Dendritic cell treated with granulocyte-macrophage colony-stimulating factor and Interleukin-4, amounts not matched to agents 40 ng/mL and 50 ng/mL, for 4 days (primary cell): ENCODE measurements around the gene PLEKHG3.
A peak's percentile ranks its signal among the peaks of the same experiment; 100 is the strongest.

Experiments
- H3K27ac Mint-ChIP-seq: one replicate; pipeline ENCODE4 v1.8.0; 2022; ENCODE audit warnings: mild to moderate bottlenecking, mixed read lengths
- H3K27me3 Mint-ChIP-seq: one replicate; pipeline ENCODE4 v1.8.0; 2022; ENCODE audit warnings: mild to moderate bottlenecking, mixed read lengths
- H3K36me3 Mint-ChIP-seq: one replicate; pipeline ENCODE4 v1.8.0; 2022; ENCODE audit warnings: low read depth, mixed read lengths
- H3K4me1 Mint-ChIP-seq: one replicate; pipeline ENCODE4 v1.8.0; 2022; ENCODE audit warnings: low read depth, mixed read lengths
- H3K4me3 Mint-ChIP-seq: one replicate; pipeline ENCODE4 v1.8.0; 2022; ENCODE audit warnings: mild to moderate bottlenecking, moderate library complexity, mixed read lengths
- H3K9me3 Mint-ChIP-seq: one replicate; pipeline ENCODE4 v1.8.0; 2022; ENCODE audit warnings: mixed read lengths
- intact Hi-C: fragments of 100-400 bp; cut with micrococcal nuclease; formaldehyde crosslinking; loops from one replicate; pipeline ENCODE4 v1.15.0; 2022

The PLEKHG3 gene

DNA sequence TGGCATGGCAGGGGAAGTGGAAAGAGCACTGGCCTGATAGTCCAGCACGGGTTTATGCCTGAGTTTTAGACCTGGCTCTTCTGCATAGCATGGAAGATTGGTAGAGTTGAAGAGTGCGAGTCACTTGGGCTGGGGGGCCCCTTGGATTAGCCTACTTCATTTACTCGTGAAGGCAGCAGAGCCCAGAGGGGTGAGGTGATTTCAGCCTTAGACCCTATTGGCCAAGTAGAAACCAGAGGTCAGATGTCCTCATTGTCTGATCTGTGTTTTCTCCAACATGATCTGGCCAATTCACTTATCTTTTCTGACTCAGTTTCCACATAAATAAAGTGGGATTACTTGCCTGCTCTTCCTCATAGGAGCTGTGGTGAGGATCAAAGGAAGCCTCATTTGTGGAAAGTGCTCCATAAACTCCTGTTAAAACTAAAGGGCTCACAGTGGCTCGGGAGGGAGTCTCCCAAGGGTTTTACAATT, 1.9 kb downstream of the PLEKHG3 start:
- Mint-ChIP-seq H3K27ac (peak overlapping the region; percentile 79), H3K4me1 (peaks cover 79% of the 10 kb centered on the region), H3K27me3 (peaks cover 21% of the 10 kb centered on the region), H3K36me3 (peaks cover 8% of the 10 kb centered on the region), H3K9me3 (no peaks in the 10 kb centered on the region), H3K4me3 (peak overlapping the region; percentile 79)
- intact Hi-C loops, result loop anchor here (5.0 kb wide), 1 partner anchor 34 kb away; no protein-coding TSS in a partner anchor

DNA sequence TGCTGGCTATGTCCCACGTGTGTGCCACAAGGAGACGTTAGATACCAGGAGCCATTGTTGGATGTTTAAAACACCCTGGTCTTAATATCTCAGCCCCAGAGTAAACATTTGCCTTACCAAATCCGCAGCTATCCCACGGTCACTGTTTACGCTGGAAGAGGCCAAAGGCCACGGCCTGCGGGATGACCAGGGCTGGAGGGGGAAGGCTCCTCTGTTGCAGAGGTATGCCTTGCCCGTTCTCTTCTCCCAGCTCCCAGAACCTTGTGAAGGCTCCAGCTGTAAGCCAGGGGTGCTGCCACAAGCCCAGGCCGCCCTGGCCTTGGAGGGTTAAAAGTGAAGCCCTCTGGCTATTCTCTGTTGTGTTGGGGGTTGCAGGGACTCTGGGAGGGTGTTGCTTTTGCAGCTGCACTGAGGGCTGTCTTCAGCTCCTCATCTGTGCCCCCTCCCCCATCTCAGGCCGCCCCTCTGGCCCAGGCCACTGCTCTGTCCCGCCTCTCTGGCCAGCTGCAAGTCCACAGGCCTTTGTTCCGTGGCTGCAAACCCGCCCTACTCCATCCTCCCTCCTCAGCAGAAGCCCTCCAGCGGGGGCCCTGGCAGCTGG, 2.5 kb downstream of the PLEKHG3 start:
- intact Hi-C loops, result loop anchor here (5.0 kb wide), 1 partner anchor 34 kb away; no protein-coding TSS in a partner anchor
- peaks cover 79% of the 10 kb centered on the region for H3K4me1 Mint-ChIP-seq
- H3K36me3 Mint-ChIP-seq, result peaks cover 8% of the 10 kb centered on the region
- H3K9me3 Mint-ChIP-seq, result no peaks in the 10 kb centered on the region
- H3K4me3 Mint-ChIP-seq, result no peak overlapping the region
- peak overlapping the region; percentile 79 for H3K27ac Mint-ChIP-seq
- peaks cover 16% of the 10 kb centered on the region for H3K27me3 Mint-ChIP-seq

DNA sequence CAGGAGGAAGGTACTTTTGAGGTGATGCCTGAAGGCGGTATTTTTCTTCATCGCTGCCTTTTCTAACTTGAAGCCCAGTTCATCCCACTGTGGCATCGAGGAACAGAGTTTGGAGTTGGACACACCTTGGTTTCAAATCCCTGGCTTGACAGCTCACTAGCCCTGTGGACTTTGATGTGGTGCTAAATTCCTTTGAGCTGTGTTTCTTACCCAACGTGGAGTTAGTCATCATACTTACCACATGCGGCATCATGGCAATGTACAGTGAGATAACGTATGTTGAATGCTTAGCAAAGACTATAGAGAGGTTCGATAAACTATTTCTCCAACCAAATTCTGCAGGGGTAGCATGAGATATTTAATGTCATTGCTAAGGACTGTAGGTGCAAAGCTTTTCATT, 3.4 kb downstream of the PLEKHG3 start:
- peaks cover 8% of the 10 kb centered on the region for H3K36me3 Mint-ChIP-seq
- H3K4me1 Mint-ChIP-seq, result peaks cover 75% of the 10 kb centered on the region
- peaks cover 12% of the 10 kb centered on the region for H3K27me3 Mint-ChIP-seq
- peak overlapping the region; percentile 93 for H3K27ac Mint-ChIP-seq
- H3K9me3 Mint-ChIP-seq, result no peaks in the 10 kb centered on the region
- intact Hi-C loops, result loop anchor here (5.0 kb wide), 1 partner anchor 35 kb away; no protein-coding TSS in a partner anchor
- no peak overlapping the region for H3K4me3 Mint-ChIP-seq

DNA sequence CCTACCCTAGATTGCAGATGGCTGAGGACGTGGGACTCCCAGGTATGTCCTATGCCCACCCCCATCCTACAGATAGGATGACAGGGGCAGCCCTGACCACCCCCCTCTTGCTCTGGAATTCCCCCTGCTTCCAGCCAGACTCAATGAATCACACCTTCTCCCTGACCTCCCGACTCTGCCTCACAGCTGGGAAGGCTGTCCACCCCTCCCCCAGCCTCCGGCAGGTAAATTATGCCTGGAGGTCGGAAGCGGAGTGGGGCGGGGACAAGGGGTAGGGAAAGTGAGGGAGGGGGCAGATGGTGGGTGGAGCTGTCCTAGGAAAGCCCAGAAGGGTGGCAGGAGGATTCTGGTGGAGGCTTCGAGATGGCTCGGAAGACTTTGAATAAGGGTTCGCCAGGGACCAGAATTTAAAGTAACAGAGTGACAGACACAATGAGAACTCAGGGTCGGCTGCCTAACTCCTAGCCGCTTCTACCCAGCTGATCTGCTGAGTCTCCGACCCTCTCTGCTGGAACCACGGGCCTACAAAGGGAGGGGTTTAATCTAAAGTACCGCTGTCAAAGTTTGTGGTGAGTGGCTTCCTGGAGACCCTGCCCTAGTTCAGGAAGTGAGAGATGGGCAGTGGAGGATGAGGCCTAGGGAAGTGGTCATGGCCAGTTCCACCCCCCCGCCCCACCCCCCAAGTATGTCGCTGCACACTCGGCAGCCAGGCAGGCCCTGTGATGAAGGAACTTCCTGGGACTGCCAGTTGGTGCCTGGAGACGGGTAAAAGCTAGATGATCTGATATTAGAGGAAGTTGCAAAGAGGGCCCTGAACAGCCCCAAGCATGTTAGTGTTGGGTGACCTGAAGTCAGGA, 4.2 kb downstream of the PLEKHG3 start:
- Mint-ChIP-seq H3K4me3 (peak overlapping the region; percentile 67), H3K4me1 (peaks cover 75% of the 10 kb centered on the region), H3K27me3 (peaks cover 6% of the 10 kb centered on the region), H3K36me3 (peaks cover 8% of the 10 kb centered on the region), H3K9me3 (no peaks in the 10 kb centered on the region), H3K27ac (peak overlapping the region; percentile 93)
- intact Hi-C loops, result loop anchor here (5.0 kb wide), 1 partner anchor 36 kb away; no protein-coding TSS in a partner anchor

DNA sequence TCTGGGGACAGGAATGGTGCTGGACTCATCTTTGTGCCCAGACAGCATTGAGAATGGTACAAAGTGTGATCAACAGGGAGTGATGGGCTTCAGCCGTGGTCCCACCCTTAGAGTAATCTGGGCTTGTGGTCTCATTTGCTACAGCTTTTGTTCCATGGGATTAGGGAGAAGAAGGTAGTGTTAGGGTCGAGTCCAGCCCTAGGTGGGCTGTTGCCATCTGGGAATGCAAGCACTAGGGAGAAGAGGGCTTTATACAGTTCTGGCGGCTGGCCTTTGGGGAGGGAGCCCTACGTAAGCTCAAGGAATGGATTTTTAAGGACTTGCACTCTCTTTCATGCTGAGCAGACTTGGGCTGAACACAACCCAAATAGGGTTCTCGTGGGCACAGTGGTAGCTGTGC, 4.9 kb downstream of the PLEKHG3 start:
- Mint-ChIP-seq H3K4me3 (peak overlapping the region; percentile 67), H3K36me3 (peaks cover 8% of the 10 kb centered on the region), H3K27ac (peak overlapping the region; percentile 93), H3K9me3 (no peaks in the 10 kb centered on the region), H3K27me3 (no peaks in the 10 kb centered on the region), H3K4me1 (peaks cover 75% of the 10 kb centered on the region)
- intact Hi-C loops, result loop anchor here (5.0 kb wide), 1 partner anchor 37 kb away; no protein-coding TSS in a partner anchor

DNA sequence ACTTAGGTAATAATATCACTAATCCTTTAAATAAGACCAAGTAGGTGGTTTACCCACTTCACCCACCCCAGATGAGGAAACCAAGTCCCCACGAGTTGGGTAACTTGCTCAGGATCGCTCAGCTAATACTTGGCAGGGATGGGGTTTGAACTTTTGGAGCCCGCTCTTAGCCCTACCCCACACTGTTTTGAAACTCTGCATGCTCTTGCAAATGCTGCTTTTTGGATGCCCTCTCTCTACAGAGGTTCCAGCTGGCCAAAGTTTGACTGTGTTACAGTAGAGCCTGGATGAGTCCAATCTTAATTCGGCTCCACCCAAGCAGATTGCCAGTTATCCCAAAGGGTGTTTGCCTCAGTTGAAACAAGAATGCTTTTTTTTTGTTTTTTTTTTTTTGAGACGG, 6.8 kb downstream of the PLEKHG3 start:
- Mint-ChIP-seq H3K36me3 (peaks cover 8% of the 10 kb centered on the region), H3K27me3 (no peaks in the 10 kb centered on the region), H3K4me1 (peaks cover 84% of the 10 kb centered on the region), H3K9me3 (no peaks in the 10 kb centered on the region), H3K4me3 (no peak overlapping the region), H3K27ac (no peak overlapping the region)
- intact Hi-C loops, result no loop called here

DNA sequence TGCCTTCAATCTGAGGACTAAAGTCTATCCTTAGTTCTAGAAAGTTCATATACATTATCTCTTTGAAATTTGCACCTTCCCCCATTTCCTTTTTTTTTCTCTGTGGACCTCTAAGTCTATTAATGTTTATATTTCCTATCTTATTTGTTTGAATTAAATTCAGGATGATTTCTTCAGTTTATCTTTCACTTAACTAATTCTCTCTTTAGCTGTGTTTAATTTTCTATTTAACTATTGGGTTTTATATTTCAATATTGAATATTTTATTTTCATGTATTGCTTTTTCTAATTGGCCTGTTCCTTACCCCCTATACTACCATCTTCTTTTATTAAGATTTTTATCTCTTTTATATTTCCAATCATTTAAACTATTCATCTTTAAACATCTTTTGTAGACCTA, 9.5 kb downstream of the PLEKHG3 start:
- Mint-ChIP-seq H3K36me3 (peaks cover 2% of the 10 kb centered on the region), H3K4me3 (no peak overlapping the region), H3K9me3 (no peaks in the 10 kb centered on the region), H3K4me1 (peaks cover 84% of the 10 kb centered on the region), H3K27ac (no peak overlapping the region), H3K27me3 (no peaks in the 10 kb centered on the region)
- intact Hi-C loops, result no loop called here

DNA sequence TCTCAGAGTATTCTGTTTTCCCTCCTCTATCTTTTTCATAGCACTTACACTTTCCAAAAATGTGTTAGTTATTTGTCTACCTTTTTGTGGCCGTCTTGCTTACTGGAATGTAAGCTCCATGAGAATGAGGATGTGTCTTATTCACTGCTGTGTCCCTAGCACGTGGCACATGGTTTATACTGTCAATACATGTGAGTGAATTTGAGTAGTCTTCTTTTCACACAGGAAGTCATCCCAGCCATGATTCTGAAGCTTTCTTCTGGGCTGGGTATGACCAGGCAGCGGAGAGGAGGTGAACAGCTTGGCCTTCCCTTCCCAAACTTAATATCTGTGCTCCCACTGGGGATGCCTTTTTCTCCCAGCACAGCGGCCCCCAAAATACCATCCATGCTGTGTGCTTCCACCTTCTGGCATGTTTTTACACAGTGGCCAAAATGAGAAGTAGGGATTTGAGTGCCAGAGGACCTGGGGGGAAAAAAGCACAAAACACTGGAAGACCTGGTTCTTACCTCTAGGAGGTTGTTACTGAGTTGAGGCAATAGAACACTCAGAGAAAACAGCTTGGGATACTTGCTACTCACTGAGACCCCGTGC, 10.3 kb downstream of the PLEKHG3 start:
- peaks cover 79% of the 10 kb centered on the region for H3K4me1 Mint-ChIP-seq
- H3K4me3 Mint-ChIP-seq, result no peak overlapping the region
- H3K36me3 Mint-ChIP-seq, result peaks cover 6% of the 10 kb centered on the region
- H3K27me3 Mint-ChIP-seq, result no peaks in the 10 kb centered on the region
- no peaks in the 10 kb centered on the region for H3K9me3 Mint-ChIP-seq
- no peak overlapping the region for H3K27ac Mint-ChIP-seq
- intact Hi-C loops, result no loop called here

DNA sequence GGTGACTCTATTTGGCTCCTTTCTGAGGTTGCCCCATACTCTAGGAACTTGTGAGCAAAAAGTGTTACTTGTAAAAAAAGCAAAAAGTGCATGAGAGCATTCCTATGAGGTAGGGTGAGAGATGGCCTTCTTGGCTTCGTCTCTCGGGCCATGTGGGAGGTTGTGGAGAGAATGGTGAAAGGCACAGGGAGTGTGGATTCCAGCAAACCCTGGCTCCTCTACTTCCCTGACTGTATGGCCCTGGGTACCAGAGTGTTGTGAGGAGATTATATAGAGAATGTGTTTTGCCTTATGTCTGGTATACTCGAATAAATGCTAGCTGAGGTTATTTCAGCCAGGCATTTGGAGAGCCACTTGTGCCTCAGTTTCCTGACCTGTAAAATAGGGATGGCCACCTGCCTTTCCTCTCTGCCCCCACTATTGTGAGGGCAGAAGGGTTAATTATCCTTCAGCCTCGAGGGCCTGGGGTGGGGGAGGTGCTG, 11.0 kb downstream of the PLEKHG3 start:
- Mint-ChIP-seq H3K9me3 (no peaks in the 10 kb centered on the region), H3K4me1 (peaks cover 78% of the 10 kb centered on the region), H3K27me3 (no peaks in the 10 kb centered on the region), H3K4me3 (no peak overlapping the region), H3K36me3 (peaks cover 6% of the 10 kb centered on the region), H3K27ac (no peak overlapping the region)
- intact Hi-C loops, result no loop called here

DNA sequence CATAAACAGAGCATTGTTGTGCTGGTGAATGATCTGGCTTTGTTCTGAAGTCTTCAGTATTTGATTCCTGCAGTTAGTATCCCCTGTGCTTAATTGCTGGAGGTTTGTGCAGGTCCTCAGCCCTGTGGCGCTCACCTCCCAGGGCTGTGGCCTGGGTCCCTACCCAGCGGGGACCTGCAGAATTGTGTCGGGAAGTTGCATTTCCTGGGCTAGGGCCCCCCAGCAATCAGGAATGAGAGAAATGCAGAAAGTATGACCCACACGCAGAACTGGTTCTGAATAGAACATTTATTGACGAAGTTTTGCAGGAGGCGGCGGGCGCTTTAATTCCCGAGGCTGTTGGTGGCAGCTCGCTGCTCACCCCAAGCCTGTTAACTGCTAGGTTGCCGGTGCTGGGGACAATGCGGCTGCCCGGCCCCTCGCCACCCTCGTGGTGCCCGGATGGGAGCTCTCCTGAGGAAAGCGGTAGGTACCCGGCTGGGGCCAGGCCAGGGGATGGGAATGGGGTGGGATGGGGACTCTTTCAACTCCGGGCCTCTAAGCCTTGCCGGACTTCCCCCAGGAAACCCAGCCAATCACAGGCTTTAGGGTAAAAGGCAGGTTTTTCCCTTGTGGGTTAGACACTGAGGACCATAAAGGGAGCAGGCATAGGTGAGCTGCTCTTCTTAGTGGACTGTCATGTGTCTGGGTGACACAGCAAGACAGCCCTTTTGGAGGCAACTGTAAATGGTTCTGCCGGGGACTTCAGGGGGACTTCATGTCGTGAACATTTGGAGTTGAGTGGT, 11.6 kb downstream of the PLEKHG3 start:
- H3K4me1 Mint-ChIP-seq, result peaks cover 78% of the 10 kb centered on the region
- no peaks in the 10 kb centered on the region for H3K9me3 Mint-ChIP-seq
- intact Hi-C loops, result no loop called here
- H3K27me3 Mint-ChIP-seq, result no peaks in the 10 kb centered on the region
- no peak overlapping the region for H3K4me3 Mint-ChIP-seq
- peaks cover 6% of the 10 kb centered on the region for H3K36me3 Mint-ChIP-seq
- H3K27ac Mint-ChIP-seq, result peak overlapping the region; percentile 68

DNA sequence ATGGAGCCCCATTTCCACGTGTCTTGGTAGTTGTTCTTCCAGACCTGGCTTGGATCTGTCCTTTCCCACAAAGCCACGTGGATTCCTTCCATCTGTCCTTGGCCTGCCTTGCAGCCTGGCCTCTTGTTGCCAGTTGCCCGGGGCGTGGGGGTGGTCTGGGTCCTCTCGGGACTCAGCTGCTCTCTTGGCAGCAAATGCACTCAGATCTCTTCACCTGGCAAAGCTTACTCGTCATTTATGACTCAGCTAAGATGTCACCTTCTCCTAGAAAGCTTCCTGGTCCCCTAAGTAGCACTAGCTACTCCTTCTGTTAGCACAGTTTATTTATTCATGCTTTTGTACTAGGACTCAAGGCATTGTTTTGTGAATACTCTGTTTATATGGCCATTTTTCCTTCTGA, 13.6 kb downstream of the PLEKHG3 start:
- peaks cover 94% of the 10 kb centered on the region for H3K4me1 Mint-ChIP-seq
- no peak overlapping the region for H3K4me3 Mint-ChIP-seq
- no peak overlapping the region for H3K27ac Mint-ChIP-seq
- intact Hi-C loops, result no loop called here
- H3K27me3 Mint-ChIP-seq, result no peaks in the 10 kb centered on the region
- peaks cover 6% of the 10 kb centered on the region for H3K36me3 Mint-ChIP-seq
- no peaks in the 10 kb centered on the region for H3K9me3 Mint-ChIP-seq

DNA sequence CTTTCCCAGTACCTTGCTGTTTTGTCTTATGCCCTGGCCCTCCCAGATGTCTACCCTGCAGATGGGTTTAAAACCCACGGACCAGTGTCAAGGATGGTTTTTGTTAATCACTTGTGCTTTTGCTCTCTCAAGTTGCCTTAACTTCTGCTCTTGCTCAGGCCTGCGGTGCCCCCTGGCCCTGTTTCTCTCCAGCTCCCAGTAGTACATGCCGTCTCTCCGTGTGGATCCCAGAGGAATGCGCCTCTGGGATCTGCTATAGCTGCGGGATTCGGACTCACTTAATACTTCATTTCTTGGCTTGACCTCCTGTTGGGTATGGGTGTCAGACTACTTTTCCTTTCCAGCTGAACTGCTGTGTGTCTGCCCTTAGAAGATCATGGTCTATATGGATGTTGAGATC, 14.5 kb downstream of the PLEKHG3 start:
- intact Hi-C loops, result no loop called here
- H3K9me3 Mint-ChIP-seq, result no peaks in the 10 kb centered on the region
- H3K4me1 Mint-ChIP-seq, result peaks cover 91% of the 10 kb centered on the region
- no peak overlapping the region for H3K27ac Mint-ChIP-seq
- no peaks in the 10 kb centered on the region for H3K27me3 Mint-ChIP-seq
- peaks cover 10% of the 10 kb centered on the region for H3K36me3 Mint-ChIP-seq
- H3K4me3 Mint-ChIP-seq, result no peak overlapping the region

DNA sequence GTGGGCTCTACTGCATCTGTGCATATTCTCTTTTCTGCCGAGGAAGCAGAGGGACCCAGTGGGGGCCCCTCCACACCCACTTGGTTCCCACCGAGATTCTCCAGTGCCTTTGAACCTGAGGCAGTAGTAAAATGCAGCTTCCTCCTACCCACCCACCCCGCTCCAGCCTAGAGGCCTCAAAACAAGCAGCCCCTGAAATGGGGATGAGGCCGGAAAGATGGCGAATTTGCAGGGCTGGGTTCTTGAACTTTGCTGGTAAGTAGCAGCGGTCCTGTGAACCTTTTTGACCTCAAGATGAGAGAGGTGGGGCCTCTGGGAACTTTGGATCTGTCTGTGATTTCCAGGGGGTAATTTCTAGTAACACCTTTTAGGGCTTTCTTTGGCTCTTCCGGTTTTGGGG, 15.4 kb downstream of the PLEKHG3 start:
- no peak overlapping the region for H3K27ac Mint-ChIP-seq
- H3K9me3 Mint-ChIP-seq, result no peaks in the 10 kb centered on the region
- no peaks in the 10 kb centered on the region for H3K27me3 Mint-ChIP-seq
- H3K36me3 Mint-ChIP-seq, result peaks cover 13% of the 10 kb centered on the region
- intact Hi-C loops, result no loop called here
- H3K4me1 Mint-ChIP-seq, result peaks cover 91% of the 10 kb centered on the region
- H3K4me3 Mint-ChIP-seq, result no peak overlapping the region
